Prostate gland (tissue), 2 donors: Measurements from ENCODE around the gene LRRC43.

Experiments
- CTCF ChIP-seq, 4 experiments: fragments of 200-600 bp in 2 of 4; fragments of 450-650 bp in 2 of 4; sonication (generic) in 2 of 4; IDR thresholded peaks; 1 replicate in 3 of 4; 2 replicates in 1 of 4; pipeline ENCODE4 v1.5.1; 2016 to 2019; ENCODE audit warnings: antibody characterized with exemption in 4 of 4, mild to moderate bottlenecking in 2 of 4, moderate library complexity in 2 of 4
- POLR2A ChIP-seq: fragments of 450-650 bp; IDR thresholded peaks from one replicate; pipeline ENCODE4 v1.6.1; 2016; ENCODE audit warnings: antibody characterized with exemption, mild to moderate bottlenecking

- TF ChIP-seq CTCF (IDR thresholded peaks at IDR 0.05): no peak
- no peak for TF ChIP-seq POLR2A
Measured at GRCh38 chr12:122139266-122139665, 43.7 kb upstream of the LRRC43 start.
